HG03558 (cell line): ENCODE results near the gene PGGHG.
"Not testable (repeated sequence)": the region's sequence is repeated elsewhere in the genome, so short reads cannot be mapped to it uniquely, and the experiment has no call there.

Source experiments
- ATAC-seq: cut with Tn5 transposase; IDR thresholded peaks from one replicate; pipeline ENCODE4 v1.9.1; 2021; ENCODE audit warnings: moderate number of reproducible peaks; ENCODE audit not compliant: unreplicated experiment; ENCODE audit errors: extremely low read depth

The PGGHG gene

DNA sequence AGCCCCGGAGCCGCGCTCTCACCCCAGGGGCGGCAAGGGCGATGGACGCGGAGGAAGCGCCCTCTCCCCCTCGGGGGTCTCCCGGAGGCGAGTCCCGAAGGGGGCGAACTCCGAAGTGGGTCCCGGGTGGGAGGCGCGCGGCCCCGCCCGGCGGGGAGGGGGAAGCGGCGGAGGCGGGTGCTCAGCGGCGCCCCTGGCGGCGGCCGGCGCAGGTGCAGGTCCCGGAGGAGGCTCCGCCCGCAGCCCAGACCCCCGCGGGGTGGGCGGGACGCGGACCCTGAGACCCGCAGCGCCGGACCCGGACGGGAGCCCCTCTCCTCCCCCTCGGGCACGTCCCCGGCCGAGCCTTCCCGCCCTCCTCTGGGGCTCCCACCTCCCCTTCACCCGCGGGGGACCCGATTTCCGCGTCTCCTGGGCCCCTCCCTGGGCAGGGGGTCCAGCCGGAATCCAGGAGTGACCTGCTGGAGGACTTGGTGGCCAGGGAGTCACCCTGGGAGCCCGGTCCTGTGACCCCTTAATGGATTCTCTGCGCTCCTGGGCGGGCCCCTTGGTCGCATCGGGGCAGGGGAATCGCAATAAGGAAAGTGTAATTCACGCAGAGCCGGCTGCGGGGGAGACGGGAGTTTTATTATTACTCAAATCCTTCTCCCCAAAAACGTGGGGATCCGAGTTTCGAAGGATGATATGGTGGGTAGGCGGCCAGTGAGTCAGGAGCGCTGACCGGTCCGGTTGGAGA lies 22.3 kb downstream of the PGGHG start:
- not testable (repeated sequence) for ATAC-seq

DNA sequence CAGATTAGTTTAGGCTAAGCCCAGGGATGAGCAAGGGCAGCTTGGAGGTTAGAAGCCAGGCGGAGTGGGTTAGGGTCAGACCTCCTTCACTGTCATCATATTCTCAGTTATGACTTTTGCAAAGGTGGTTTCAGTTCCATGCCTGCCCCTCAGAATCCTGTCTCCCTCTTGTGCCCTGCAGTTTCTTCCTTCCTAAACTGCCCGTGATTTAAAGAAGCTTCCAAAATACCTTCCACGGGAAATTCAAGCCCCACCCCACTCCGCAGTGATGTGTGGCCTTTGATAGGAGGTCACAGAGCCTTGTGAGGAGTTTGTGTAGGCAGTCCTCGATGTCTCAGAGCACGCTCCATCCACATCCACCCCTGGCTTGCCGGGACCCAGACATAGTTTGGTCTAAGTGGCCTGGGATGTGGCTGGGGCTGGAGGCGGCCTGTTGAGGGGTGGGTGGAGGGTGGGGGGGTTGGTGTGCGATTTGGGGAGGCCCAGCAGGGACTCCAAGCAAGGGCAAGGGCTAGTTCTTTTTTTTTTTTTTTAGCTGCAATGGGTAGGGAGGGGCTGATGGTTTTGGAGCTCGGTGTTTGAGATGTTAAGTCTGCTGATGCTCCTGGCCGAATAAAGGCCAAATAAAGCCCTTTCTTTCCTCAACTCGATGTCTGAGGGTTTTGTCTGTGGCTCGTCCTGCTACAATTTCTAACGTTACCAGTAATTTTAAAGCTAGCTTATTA lies 23.3 kb downstream of the PGGHG start:
- no peak for ATAC-seq

DNA sequence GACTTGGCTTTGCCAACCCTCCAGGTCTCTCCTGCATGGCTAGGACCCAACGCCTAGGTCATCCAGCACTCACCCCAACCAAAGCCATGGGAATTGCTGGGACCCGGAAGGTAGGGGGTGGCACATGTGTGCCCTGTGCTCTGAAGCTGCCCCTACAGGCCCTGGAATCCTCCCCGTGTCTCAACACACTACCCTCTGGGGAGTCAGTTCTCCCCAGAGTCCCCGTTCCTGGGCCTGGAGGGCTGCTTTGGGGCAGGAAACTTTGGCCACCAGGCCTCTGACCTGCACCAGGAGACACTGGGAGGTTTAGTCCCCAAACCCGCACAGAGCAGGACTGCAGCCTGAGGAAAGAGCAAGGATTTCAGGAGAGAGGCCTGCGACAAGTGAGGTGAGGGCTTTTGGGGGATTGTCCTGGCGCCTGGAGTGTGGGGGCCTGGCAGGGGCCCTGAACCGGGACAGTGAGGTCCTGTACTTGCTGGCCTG lies 24.4 kb downstream of the PGGHG start:
- no peak for ATAC-seq

DNA sequence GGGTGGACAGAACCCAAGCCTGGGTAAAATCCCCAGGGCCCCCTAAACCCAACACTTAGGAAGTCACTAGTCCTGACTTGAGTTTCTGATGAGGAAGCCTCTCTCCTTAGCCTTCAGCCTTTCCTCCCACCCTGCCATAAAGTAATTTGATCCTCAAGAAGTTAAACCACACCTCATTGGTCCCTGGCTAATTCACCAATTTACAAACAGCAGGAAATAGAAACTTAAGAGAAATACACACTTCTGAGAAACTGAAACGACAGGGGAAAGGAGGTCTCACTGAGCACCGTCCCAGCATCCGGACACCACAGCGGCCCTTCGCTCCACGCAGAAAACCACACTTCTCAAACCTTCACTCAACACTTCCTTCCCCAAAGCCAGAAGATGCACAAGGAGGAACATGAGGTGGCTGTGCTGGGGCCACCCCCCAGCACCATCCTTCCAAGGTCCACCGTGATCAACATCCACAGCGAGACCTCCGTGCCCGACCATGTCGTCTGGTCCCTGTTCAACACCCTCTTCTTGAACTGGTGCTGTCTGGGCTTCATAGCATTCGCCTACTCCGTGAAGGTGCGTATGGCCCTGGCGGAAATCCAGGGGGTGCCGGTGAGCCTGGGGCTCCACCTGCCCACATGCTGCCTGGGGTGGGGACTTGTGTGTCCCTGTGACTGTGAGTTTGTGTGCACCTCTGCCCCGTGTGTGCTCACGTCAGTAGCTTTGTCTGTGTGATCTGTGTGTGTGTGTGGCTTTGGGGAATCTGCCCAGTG lies 25.0 kb downstream of the PGGHG start, which contains the start of gene IFITM1:
TSS of gene IFITM1 (plus strand) at position 254 of the 767 bp plus-strand sequence. CDS start at position 385, 131 bp downstream.
- ATAC-seq: no peak

DNA sequence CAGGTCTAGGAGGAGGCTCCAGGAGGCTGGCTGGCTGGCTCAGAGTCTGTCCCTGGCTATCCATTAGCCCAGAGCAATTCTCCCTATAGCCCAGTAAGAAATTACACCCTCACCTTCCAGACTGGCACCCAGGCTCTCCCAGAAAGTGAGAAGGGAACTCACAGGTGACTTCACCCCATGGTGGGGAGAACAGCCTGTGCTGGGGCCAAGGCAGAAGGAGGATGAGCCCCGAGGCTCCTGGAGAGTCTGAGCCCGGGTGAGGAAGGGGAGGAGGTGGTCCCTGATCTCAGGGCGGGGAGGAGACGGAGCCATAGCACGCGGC lies 25.6 kb downstream of the PGGHG start:
- ATAC-seq: not testable (repeated sequence)

DNA sequence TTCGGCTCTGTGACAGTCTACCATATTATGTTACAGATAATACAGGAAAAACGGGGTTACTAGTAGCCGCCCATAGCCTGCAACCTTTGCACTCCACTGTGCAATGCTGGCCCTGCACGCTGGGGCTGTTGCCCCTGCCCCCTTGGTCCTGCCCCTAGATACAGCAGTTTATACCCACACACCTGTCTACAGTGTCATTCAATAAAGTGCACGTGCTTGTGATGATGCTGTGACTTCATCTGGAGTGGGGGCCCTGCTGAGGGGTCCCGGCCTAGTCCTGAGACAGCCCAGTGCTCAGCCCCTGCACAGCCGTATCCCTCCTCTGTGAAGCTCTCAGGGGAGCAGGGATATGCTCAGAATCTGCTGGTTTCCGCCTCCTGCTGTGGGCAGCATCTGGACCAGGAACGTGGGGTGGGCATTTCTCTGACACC lies 26.1 kb downstream of the PGGHG start:
- ATAC-seq: no peak

DNA sequence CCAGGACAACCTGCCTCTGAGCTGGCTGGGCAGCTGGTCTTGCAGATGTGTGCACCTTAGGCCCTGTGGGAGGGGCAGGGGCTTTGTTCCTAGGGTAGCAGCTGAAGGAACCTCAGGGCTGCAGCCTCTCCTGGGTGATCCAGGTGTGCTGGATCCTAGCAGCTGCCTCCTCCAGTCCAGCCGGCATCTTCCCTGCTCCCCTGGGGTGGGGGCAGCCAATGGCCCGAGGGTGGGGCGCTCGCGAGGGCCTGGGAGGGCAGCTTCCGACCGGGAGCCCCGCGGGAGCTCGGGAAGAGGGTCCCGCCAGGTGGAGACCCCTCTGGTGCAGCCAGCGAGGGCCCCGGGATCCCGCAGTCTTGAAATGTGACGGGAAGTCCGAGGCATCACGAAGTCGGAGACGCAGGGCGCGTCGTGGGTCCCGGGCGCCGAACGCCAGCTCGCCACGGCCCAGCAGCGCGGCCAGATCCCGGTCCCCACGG lies 26.6 kb downstream of the PGGHG start:
- no peak for ATAC-seq

DNA sequence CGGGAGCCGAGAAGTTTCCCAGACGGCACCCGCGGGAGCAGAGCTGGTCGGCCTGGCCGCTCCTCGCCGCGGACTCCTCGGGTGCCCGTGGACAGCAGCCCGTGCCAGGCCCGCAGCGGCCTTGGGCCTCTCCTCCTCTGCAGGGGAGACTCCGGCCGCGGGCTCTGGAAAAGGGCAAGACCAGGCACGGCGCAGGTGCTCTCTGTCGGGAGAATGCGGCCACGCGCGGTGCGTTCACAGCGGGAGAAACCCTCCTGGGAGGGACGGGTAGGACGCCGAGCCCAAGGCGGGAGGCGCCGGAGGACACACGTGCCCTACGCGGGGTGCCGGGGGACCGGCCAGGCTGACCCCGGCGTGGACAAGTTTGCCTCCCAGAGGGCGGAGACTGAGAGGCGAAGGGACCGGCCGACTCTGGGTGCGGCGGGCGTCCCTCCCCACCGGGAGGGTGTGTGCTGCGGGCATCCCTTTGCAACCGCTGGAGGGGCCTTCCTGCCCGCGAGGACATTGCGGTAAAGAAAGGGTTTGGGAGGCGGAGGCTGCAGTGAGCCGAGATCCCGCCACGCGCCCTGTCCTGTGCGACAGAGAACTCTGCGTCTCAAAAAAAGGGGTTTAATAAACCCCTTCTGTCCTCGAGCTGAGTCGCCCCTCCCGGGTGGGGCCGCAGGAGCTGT lies 27.2 kb downstream of the PGGHG start:
- ATAC-seq: no peak

DNA sequence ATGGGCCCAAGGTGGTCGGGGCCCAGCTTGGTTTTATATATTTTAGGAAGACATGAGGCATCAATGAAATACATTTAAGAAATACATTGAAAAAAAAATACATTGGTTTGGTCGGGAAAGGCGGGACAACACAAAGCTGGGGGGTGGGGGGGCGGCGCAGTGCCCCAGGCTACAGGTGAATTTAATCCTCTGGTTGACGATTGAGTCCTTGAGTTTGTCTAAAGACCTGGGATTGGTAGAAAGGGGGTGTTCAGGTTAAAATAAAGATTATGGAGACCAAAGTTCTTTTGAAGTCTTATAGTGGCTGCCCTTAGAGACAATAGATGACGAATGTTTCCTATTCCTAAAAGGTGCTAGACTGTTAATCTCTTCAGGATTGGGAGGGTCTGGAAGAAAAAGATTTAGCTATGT lies 28.0 kb downstream of the PGGHG start:
- no peak for ATAC-seq

DNA sequence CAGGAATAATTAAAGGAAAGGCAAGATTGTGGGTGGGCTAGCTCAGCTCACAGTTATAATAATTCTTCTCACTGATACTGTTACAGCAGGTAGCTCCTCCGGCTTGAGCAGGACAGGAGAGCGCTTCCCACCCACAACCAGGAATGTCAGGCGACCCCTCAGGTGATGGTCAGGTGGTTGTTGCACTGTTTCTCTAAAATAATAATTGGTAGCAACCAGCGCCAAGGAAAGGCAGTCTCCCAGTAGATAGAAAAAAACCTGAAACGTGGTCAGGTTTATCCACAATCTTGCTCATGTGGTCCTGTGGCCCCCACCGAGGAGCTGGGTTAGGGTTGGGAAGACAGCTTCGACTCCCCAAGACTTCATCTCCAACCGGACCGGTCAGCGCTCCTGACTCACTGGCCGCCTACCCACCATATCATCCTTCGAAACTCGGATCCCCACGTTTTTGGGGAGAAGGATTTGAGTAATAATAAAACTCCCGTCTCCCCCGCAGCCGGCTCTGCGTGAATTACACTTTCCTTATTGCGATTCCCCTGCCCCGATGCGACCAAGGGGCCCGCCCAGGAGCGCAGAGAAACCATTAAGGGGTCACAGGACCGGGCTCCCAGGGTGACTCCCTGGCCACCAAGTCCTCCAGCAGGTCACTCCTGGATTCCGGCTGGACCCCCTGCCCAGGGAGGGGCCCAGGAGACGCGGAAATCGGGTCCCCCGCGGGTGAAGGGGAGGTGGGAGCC lies 28.9 kb downstream of the PGGHG start:
- not testable (repeated sequence) for ATAC-seq

DNA sequence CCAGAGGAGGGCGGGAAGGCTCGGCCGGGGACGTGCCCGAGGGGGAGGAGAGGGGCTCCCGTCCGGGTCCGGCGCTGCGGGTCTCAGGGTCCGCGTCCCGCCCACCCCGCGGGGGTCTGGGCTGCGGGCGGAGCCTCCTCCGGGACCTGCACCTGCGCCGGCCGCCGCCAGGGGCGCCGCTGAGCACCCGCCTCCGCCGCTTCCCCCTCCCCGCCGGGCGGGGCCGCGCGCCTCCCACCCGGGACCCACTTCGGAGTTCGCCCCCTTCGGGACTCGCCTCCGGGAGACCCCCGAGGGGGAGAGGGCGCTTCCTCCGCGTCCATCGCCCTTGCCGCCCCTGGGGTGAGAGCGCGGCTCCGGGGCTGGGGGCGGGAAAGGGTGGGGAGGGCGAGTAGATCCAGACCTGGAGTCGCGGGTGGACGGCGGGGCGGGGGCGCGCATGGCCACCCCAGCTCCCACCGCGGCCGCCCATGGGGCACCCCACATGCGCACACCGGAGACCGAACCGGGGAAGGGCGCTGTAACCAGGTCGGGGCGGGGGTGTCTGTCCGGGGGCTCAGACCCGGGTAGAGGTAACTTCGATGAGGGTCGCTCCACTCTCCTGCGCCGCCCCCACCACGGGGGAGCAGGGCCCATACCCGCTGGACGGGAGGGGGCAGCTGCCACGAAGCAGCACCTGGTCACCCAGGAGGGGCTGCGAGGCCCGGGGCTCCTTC lies 29.6 kb downstream of the PGGHG start:
- ATAC-seq: not testable (repeated sequence)

DNA sequence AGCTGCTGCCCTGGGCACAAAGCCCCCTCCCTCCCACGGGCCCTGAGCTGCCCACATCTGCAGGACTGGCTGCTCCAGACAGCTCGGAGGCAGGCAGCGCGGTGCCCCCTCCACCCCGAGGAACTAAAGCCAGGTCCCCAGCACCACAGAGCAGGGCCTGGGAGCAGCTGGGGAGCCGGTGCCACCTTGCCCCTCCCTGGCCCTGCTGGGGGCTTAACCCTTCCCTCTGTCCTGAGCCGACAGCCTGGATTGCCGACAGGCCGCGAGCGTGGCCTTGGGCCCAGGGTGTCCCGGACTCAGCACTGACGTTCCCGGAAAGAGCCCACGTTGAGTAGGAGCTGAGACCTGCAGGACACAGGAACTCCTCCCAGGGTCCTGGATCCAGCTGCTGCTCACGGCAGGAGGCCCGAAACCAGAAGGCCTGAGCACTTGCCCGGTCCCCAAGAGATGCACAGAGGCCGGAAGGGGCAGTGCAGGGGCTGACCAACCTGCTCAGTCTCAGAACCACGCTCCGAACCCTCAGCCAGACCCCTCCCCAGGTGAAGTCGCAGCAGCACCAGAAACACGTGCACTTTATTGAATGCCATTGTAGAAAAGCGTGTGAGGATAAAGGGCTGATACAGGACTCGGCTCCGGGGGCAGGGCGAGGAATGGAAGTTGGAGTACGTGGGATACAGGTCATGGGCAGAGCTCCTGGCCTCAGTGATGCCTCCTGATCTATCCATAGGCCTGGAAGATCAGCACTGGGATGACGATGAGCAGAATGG lies 30.4 kb downstream of the PGGHG start:
- not testable (repeated sequence) for ATAC-seq

DNA sequence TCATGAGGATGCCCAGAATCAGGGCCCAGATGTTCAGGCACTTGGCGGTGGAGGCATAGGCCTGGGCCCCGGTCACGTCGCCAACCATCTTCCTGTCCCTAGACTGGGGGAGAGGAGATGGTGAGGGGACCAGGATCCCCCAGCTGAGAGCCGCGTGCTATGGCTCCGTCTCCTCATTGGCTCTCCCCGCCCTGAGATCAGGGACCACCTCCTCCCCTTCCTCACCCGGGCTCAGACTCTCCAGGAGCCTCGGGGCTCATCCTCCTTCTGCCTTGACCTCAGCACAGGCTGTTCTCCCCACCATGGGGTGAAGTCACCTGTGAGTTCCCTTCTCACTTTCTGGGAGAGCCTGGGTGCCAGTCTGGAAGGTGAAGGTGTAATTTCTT lies 31.0 kb downstream of the PGGHG start:
- not testable (repeated sequence) for ATAC-seq

DNA sequence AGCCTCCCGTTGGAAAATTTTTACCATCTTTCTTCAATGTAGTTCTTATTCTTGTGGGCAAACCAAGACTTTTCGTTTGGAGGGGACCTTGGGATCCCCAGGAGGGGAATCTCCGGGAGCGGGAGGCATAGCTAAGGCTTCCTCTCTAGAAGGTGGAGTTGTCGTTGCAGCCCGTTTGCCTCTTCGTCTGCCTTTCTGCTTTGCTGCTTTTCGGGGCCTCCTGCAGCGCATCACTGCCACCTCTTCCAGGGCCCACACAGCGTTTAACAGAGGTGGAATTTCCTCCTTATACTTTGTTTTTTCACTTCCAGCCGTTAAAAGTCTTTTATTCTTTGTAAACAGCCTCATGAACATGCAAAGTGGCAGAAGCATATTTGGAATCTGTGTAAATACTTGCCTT lies 35.2 kb downstream of the PGGHG start:
- ATAC-seq: no peak

DNA sequence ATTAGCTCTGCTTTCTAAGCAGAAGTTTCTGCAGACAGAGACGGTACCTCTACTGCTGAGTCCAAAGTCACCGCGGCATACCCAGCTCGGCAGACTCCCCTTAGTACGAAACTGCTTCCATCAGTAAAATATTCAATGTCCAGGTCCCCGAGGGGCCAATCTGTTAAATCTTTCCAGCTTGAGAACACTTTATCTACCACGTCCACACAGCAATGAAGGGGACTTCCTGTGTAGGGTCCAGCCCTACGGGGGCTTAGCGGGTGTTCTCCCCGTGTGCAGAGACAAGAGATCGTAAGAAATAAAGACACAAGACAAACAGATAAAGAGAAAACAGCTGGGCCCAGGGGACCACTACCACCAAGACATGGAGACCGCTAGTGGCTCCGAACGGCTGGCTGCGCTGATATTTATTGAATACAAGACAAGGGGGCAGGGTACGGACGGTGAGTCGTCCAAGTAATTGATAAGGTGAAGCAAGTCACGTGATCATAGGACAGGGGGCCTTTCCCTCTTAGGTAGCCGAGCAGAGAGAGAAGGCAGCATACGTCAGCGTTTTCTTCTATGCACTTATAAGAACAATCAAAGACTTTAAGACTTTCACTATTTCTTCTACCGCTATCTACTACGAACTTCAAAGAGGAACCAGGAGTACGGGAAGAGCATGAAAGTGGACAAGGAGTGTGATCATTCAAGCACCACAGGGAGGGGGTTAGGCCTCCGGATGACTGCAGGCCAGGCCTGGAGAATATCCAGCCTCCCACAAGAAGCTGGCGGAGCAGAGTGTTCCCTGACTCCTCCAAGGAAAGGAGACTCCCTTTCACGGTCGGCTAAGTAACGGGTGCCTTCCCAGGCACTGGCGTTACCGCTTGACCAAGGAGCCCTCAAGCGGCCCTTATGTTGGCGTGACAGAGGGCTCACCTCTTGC lies 35.9 kb downstream of the PGGHG start:
- ATAC-seq: not testable (repeated sequence)

DNA sequence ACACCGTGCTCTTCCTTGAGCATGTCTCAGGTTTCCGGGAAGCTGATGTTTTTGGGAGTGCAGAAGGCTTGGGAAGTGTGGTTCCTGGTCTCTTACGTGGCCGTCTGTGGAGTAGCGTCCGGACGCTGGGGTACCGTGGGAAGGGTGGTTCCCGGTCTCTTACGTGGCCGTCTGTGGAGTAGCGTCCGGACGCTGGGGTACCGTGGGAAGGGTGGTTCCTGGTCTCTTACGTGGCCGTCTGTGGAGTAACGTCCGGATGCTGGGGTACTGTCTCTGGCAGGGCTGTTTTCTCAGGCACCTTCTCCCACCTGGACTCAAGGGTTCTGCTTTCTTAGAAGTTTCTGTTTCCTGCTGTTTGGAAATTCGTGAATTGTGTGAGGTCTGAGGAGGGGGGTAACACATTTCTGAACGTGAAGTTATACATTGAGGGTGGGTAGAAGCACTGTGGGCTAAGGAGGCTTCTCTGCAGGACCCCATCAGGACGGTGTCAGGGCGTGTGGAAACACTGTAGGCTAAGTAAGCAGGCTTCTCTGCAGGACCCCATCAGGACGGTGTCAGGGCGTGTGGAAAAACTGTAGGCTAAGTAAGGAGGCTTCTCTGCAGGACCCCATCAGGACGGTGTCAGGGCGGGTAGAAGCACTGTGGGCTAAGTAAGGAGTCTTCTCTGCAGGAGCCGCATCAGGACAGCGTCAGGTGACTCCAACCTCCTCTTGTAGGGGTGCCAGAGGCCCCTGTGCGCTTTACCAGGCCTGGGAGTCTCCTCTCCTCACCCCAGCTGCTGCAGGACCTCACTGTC lies 37.1 kb downstream of the PGGHG start:
- ATAC-seq: no peak

DNA sequence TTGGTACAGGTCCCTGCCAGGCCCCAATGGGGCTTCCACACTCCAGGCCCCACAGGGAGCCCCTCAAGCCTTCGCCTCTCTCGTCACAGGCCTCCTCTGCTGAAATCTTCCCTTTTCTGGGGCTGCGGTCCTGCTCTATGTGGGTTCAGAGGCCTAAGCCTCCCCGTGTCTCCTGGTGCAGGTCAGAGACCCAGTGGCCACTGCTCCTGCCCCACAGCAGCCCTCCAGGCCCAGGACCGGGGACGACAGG lies 37.6 kb downstream of the PGGHG start:
- no peak for ATAC-seq
